SK-N-SH (cell line): ENCODE measurements around the gene GALNT11.

ENCODE experiments used
- CHD2 ChIP-seq: fragments of 150-350 bp; IDR thresholded peaks from 2 replicates; pipeline ENCODE4 v1.6.1; 2018; ENCODE audit warnings: low read length; ENCODE audit not compliant: partially characterized antibody
- CTCF ChIP-seq: fragments of 200-600 bp; sonication (generic); IDR thresholded peaks from 2 replicates; pipeline ENCODE4 v1.6.1; 2017; ENCODE audit warnings: antibody characterized with exemption, mild to moderate bottlenecking, moderate library complexity
- EP300 ChIP-seq, 2 experiments: IDR thresholded peaks; 2 replicates each; pipeline versions ENCODE4 v1.4.0 to v1.6.1; 2012; ENCODE audit warnings: borderline replicate concordance in 1 of 2, low read depth in 1 of 2, low read length in 1 of 2
- FOXJ3 ChIP-seq: sonication (generic); formaldehyde crosslinking; IDR thresholded peaks from 2 replicates; pipeline ENCODE4 v1.5.1; 2020; ENCODE audit warnings: mild to moderate bottlenecking, missing genetic modification reagents
- FOXM1 ChIP-seq: IDR thresholded peaks from 2 replicates; pipeline ENCODE4 v1.4.0; 2012; ENCODE audit warnings: low read depth, mild to moderate bottlenecking
- GABPA ChIP-seq: IDR thresholded peaks from 2 replicates; pipeline ENCODE4 v1.4.0; 2012; ENCODE audit warnings: low read depth, mild to moderate bottlenecking
- POLR2AphosphoS5 ChIP-seq: IDR thresholded peaks from 2 replicates; pipeline ENCODE4 v1.6.1; 2012; ENCODE audit warnings: low read depth, low read length
- RAD21 ChIP-seq: IDR thresholded peaks from 2 replicates; pipeline ENCODE4 v1.6.1; 2012; ENCODE audit warnings: mild to moderate bottlenecking, low read length
- REST ChIP-seq: IDR thresholded peaks from 2 replicates; pipeline ENCODE4 v1.6.1; 2012; ENCODE audit warnings: mild to moderate bottlenecking, low read depth, low read length, moderate library complexity
- RFX5 ChIP-seq: IDR thresholded peaks from 2 replicates; pipeline ENCODE4 v1.6.1; 2012; ENCODE audit warnings: mild to moderate bottlenecking, improper control_type of control experiment, low read length
- TAF1 ChIP-seq: IDR thresholded peaks from 2 replicates; pipeline ENCODE4 v1.6.1; 2012; ENCODE audit warnings: low read depth, mild to moderate bottlenecking, low read length, moderate library complexity, borderline replicate concordance
- USF2 ChIP-seq: fragments of 150-350 bp; IDR thresholded peaks from 2 replicates; pipeline ENCODE4 v1.6.1; 2017; ENCODE audit warnings: antibody characterized with exemption, low read length, low read depth, borderline replicate concordance
- YY1 ChIP-seq: IDR thresholded peaks from 2 replicates; pipeline ENCODE4 v1.4.0; 2012; ENCODE audit warnings: low read depth, mild to moderate bottlenecking
- ZBTB33 ChIP-seq: IDR thresholded peaks from 2 replicates; pipeline ENCODE4 v1.4.0; 2012; ENCODE audit warnings: low read depth, borderline replicate concordance

GRCh38 chr7:152132812-152133211 lies 107.3 kb downstream of the GALNT11 start:
- TF ChIP-seq REST (no peak), EP300 (IDR thresholded peaks at IDR 0.05; ENCODE audit: borderline replicate concordance in 1 of 2, low read depth in 1 of 2, low read length in 1 of 2) (no peak), YY1 (no peak), RAD21 (no peak), POLR2AphosphoS5 (no peak), FOXM1 (no peak), CTCF (no peak), GABPA (no peak), CHD2 (no peak), ZBTB33 (no peak), TAF1 (no peak), RFX5 (no peak), USF2 (no peak), FOXJ3 (CRISPR knock-in tag) (no peak)
